NCI-H2171 (cell line): ENCODE measurements around the gene TNS1.

ENCODE experiments used
- DNase-seq: peaks from one replicate; lab custom pipeline; 2025; lab: John Stamatoyannopoulos, UW

The TNS1 gene

DNA sequence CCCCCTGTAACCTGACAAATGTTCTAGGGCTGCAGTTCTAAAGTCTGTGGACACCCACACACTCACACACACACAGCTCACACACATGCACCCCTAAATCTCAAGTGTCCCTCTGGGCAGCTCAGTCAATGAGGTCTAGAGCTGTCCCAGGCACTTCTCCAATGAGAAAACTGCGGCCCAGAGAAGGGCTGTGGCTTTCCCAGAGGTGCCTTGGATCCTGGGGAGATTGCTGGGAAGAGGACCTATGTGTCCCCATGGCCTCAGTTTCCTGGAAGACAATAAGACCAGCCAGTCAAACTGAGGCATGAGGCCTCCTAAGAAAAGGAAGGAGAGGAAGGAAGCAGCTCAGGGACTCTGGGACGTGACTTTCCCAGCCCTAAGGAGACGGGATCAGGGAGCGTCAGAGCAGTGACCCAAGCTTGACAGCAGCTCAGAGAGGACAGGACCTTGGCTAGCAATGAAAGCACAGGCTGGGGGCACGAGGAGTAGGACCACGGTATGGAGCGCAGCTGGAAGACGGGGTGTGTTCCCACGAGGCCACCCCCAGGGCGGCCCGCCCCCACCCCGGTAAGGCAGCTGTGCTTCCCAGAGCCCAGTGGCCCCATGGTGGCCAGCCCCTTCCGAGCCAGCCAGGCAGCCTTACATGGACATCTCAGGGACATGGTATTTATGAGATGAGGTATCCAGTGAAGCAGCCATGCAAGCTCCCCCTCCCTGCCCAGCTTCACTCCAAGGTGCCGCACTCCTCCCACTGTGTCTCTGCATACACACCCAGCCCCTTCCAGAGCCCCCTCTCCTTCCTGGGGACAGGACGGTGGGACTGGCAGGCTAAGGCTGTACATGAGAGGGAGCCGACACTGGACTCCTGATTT lies 46.0 kb downstream of the TNS1 start:
- DNase-seq, result no peak

GRCh38 chr2:217955881-217956493 lies 46.8 kb downstream of the TNS1 start:
- no peak for DNase-seq

GRCh38 chr2:217954971-217955740 lies 47.6 kb downstream of the TNS1 start:
- no peak for DNase-seq

DNA sequence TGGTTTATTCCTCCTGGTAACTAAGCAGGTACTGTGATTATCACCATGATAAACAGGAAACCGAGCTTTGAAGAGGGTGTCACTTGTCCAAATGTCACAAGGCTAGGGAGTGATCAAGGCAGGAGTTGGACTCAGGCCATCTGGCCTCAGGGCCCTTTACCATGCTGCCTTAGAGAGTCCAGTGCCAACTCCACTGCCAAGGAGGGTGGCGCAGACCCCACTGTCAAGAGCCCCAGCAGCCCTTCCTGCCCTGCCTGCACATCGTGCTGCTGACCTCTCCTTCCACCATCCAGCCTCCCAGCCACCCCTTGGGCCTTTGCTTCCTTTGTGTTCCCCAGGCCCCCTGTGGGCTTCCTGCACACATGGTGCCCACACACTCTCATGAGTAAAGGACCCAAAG lies 48.3 kb downstream of the TNS1 start:
- DNase-seq, result no peak

- no peak for DNase-seq
Observed at GRCh38 chr2:217954051-217954450, 48.7 kb downstream of the TNS1 start.

DNA sequence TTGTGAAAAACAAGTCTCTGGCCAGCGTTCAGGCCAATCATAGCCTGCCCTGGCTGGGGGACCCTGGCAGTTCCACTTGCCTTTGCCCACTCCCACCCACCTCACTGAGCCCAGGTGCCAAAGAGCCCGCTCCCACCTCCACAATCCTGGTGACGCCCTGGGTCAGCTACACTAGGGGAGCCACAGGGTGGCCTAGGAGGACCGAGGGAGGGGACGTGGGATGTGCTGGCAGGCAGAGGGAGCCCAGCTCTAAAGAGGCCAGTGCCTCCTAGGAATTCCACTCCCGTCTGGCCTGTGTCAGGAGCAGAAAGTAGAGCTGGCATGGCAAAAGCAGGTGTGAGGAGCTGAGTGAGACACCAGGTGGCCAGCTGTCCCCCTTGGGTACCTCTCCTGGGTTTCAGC lies 49.3 kb downstream of the TNS1 start:
- no peak for DNase-seq

DNA sequence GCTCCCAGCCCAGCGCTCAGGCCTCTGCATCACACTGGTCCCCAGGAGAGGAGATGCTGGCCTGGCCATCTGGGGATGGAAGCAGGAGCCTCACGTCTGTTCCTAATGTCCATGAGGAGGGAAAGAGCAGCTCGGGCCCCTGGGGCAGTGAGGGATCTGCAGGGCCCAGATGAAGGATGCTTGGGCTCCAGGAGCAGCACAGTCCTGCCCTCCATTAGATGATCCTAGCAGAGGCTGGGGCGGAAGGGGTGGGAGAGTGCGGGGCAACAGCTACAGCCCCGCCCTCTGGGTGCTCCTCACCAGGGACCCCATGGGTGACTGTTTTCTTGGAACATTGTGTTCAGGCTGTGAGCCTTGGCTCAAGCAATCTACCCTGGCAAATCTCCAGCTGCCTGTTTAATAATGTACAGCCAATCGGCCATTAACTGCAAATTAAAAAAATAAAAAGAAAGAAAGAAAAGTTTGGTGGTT lies 49.7 kb downstream of the TNS1 start:
- DNase-seq, result no peak

GRCh38 chr2:217952409-217952808 lies 50.4 kb downstream of the TNS1 start:
- DNase-seq, result no peak

DNA sequence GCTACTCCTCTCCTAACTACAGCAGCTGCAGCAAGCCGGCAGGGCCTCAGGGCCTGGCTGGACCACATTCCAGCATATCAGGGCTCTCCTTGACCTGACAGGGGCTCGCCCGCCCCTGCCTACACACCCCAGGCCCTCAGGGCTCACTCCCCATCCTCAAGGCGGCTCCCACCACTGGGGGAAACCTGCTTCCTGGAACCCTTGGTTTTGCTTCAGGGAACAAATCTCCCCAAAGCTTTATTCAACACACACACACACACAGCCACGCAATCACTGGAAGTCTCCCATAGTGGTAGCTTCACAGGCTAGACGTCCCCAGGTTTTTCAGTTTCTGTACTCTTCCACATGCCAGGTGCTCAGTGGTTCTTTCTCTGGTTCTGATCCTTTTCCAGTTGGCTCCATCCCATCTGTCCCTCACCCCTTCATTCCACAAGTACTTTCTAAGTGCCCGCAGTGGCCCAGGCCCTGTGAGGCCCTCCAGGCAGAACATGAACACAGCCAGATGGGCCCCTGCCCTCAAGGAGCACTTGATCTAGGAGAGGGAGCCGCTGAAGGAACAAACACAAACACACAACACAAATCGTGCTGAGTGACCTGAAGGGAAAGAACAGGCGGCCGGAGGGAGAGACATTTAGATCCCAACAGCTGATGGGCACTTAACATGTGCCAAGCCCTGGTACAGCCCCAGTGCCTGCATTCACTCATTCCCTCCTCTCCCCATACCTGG lies 51.1 kb downstream of the TNS1 start:
- no peak for DNase-seq

- DNase-seq, result no peak
Observed at GRCh38 chr2:217951091-217951490, 51.7 kb downstream of the TNS1 start.

DNA sequence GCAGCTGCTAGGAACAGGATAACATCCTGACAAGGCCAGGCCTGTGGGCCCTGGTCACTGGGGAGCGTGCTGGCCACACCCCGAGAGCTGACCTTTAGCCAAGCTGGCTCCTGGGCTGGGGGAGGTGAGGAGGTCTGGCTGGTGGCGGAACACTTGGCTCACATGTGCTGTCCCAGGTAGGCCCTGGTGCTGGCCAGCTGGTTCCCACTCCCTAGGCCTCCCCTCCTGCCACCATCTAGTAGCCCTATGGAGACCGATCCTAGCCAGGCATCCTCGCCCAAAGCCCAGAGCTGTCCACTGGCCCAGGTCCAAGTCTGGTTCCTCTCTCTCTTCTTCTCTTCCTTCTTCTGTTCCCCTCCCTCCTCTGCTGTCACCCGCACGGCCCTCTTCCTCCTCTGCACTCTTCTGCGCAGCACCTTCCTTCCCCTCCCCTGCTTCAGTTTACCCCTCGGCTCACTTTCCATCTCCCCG lies 52.4 kb downstream of the TNS1 start:
- DNase-seq, result no peak

GRCh38 chr2:217949447-217949846 lies 53.3 kb downstream of the TNS1 start:
- no peak for DNase-seq

DNA sequence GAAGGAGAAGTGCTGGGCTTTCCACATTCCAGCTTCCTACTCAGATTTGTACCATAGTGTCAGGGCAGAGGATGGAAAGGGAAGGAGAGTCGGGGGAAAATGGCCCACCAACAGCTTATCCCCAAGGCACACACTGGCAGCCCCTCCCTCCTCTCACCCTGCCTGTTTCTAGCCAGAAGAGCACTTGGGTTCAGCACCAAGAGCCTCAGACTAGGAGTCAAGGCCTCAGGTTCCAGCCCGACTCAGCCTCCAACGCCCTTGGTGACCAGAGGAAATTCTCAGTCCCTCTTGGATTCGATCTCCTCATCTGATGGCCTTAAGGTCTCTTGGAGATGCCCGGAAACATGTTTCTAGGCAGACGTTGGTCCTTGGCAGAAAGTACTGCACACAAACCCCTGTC lies 53.9 kb downstream of the TNS1 start:
- no peak for DNase-seq

GRCh38 chr2:217948351-217948791 lies 54.4 kb downstream of the TNS1 start:
- DNase-seq, result no peak

DNA sequence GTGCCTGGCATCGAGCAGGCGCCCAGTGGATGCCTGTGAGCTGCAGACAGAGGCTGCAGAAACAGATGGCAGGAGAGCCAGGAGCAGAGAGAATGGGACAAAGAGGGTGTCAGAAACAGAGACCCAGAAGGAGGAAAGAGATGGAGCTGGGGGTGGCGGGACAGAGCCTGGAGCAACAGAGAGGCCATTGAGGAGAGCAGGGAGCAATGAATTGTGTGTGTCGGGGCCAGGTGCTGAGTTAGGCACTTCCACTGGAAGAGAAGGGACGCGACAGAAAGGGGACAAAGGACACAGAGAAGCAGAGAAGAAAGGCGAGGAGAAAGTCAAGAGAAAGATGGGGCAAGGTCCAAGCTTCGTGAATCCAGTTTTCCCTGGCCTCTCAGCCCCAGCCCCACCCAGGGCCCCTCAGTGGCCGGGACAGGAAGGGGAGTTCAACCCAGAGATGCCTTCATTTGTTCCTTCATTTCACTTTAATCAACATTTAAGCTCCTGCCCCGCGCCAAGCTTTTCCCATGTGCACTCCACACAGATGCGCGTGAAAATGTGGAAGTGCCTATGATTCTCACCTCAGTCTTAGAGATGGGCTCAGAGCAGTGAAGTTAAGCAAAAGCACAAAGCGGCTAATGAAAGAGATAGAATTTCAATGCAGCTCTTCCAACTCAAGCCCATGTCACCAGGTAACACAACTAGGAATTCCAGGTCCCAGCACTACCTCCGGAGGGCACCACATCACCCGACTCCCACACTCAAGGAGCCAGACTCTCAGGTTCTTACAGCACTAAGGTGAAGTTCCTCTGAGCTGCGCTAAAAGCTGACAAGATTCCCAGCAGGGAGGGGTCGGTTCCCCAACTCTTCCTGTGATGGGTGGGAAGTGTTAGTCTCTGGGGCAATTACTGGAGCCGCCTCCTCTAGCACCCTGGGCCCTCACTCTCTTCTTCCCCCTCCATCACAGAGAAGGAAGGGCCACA lies 55.1 kb downstream of the TNS1 start:
- no peak for DNase-seq

DNA sequence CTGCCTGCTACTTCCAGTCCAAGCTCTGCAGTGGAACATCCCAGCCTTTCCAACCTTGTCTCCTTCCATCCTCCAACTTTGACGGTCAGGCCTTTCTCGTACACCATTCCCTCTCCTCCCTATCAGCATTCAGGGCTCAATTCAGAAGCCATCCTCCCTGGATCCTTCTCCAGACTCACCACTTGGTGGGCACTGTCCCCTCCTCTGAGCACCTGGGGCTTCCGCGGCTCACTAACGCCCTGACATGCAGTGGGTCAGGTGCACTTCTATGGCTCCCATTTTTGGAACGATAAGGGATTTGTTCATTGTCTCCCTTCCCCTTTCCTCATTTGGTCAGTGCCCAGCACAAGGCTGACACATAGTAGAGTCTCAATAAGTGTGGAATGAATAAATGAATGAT lies 56.7 kb downstream of the TNS1 start:
- DNase-seq, result no peak

GRCh38 chr2:217945530-217945929 lies 57.3 kb downstream of the TNS1 start:
- no peak for DNase-seq

- no peak for DNase-seq
Observed at GRCh38 chr2:217944923-217945322, 57.9 kb downstream of the TNS1 start.

DNA sequence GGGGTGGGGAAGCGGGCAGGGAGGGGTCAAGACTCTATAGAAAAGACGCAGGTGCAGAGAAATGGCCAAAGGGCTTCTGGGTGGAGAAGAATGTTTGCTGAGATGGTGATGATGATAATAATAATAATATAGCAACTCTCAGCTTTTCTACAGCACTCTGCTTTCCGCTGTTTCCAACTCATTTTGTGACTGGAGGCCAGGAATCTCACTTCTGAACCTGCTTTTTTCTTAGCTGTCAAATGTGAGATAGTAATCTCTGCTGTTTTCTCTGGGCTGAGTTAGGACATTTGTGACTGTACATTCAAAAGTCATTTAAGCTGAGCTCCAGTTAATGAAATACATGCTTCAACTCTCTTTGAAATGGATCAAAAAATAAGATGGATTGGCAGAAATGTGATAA lies 58.4 kb downstream of the TNS1 start:
- DNase-seq, result no peak

DNA sequence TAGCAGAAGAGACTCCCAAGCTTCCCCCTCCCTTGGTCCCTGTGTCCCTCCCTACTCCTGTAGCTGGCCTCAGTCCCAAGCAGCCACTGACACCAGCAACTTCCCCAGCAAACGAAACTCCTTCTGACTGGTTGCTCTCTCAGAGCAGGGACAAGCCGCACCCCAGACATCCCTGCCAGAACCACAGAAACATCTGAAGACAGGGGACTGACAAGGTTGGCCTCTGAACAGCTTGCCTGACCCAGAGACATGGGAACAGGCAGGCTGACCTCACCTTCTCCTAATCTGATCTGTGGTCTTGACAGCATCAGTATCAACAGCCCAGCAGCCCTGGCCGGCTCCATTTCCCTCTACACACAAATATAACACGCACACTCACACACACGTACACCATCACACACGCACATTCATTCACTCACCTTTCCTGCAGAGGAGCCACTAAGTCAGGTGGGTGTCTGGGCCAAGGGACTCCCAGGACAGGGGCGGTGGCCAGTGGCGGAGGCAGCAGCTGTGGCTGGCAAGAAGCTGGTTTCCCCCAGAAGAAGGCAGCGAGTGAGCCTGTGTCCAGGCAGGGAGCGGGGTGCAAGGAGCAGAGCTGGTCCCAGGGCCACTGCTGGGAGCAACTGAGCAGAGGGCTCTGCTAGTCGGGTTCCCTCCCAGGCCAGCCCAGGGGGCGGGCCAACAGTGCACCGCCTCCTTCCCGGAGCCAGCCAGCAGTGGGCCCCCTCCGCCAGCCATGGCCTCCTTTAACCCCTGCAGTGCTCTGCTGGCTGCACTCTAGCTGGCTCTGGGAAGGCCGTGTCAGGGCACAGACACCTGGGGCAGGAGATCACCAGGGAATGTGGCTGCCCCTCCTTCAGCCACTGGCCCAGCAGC lies 59.1 kb downstream of the TNS1 start:
- peak; percentile 43 for DNase-seq
